Small intestine (tissue), 7 donors: ENCODE results near the gene TM2D1. TPM values are rescaled to one million over a fixed set of nuclear protein-coding genes. Genes with fewer than 3 reads are reported as not detected.

Experiments used
- DNase-seq, 2 donors: peaks; one replicate each; pipeline versions ENCODE4 v3.0.0 to v3.0.0-alpha.2; 2013
- FAIRE-seq: peaks from 2 replicates; lab custom pipeline; 2012; peaks lifted over from hg19 to GRCh38; lab: Jason Lieb, UNC
- H3K27ac ChIP-seq, 3 donors: one replicate each; pipeline ENCODE4 v1.5.1; 2013; ENCODE audit warnings: low read length in 2 of 3, mild to moderate bottlenecking in 2 of 3, control low read depth in 1 of 3, inconsistent platforms in 1 of 3, low read depth in 1 of 3, moderate library complexity in 1 of 3
- H3K27me3 ChIP-seq, 3 donors: one replicate each; pipeline ENCODE4 v1.6.1; 2013; ENCODE audit warnings: low read length in 3 of 3, inconsistent platforms in 1 of 3; ENCODE audit not compliant: control insufficient read depth in 3 of 3, insufficient read depth in 3 of 3
- H3K36me3 ChIP-seq, 3 donors: one replicate each; pipeline ENCODE4 v1.6.1; 2013; ENCODE audit warnings: low read length in 3 of 3, inconsistent platforms in 1 of 3, low read depth in 1 of 3, mild to moderate bottlenecking in 1 of 3, moderate library complexity in 1 of 3; ENCODE audit not compliant: control insufficient read depth in 3 of 3, insufficient read depth in 2 of 3
- H3K4me1 ChIP-seq, 3 donors: one replicate each; pipeline ENCODE4 v1.6.1; 2013; ENCODE audit warnings: low read length in 2 of 3, inconsistent platforms in 1 of 3, low read depth in 1 of 3, mild to moderate bottlenecking in 1 of 3, moderate library complexity in 1 of 3; ENCODE audit not compliant: control insufficient read depth in 3 of 3, insufficient read depth in 2 of 3
- H3K4me3 ChIP-seq, 3 donors: one replicate each; pipeline ENCODE4 v1.5.1; 2013; ENCODE audit warnings: low read length in 3 of 3, control low read depth in 1 of 3, inconsistent platforms in 1 of 3, low read depth in 1 of 3, mild to moderate bottlenecking in 1 of 3, moderate library complexity in 1 of 3
- H3K9me3 ChIP-seq, 2 donors: one replicate each; pipeline ENCODE4 v1.6.1; 2013; ENCODE audit warnings: low read depth in 1 of 2, low read length in 1 of 2; ENCODE audit not compliant: control insufficient read depth in 2 of 2, insufficient read depth in 1 of 2
- WGBS, 3 donors: extraction: QIAGEN DNeasy Blood & Tissue Kit; methylation state at CpG; one replicate each; pipeline ENCODE4 v1.1.7; 2013; 5-methylcytosine and 5-hydroxymethylcytosine counted together
- polyA plus RNA-seq, 4 donors: library from polyadenylated mRNA; stranded (reverse) in 3 of 4; unstranded in 1 of 4; fragments of 200-250 nt in 3 of 4; fragments of 120-200 nt in 1 of 4; gene quantifications; one replicate each; pipeline versions ENCODE4 v1.2.1 to v1.2.3, GENCODE V29; 2013
- donor health status: healthy with polysubstance abuse.
- donor health status: control.
- donor health status: control.
- donor health status: Bipolar disorder and iron deficiency.
- donor health status: healthy.

The TM2D1 gene
- polyA plus RNA-seq, 4 donors = 7.4 to 50.6 (median 21.3) TPM

GRCh38 chr1:61709908-61710289 lies 15.0 kb downstream of the TM2D1 start:
- DNase-seq = peak; percentile 11 to 75
- Histone ChIP-seq H3K36me3 (peaks cover 5 to 35% (median 11%) of the 10 kb centered on the region in 3 donors), H3K27me3 (no peaks in the 10 kb centered on the region), H3K27ac (no peak overlapping the region), H3K9me3 (no peaks in the 10 kb centered on the region), H3K4me1 (peaks cover 0 to 4% (median 2%) of the 10 kb centered on the region in 3 donors), H3K4me3 (no peak overlapping the region)
- FAIRE-seq = no peak
- WGBS, 3 donors = 63 to 89% (median 69%) methylated on average over 2 of the region's 2 CpGs

DNA sequence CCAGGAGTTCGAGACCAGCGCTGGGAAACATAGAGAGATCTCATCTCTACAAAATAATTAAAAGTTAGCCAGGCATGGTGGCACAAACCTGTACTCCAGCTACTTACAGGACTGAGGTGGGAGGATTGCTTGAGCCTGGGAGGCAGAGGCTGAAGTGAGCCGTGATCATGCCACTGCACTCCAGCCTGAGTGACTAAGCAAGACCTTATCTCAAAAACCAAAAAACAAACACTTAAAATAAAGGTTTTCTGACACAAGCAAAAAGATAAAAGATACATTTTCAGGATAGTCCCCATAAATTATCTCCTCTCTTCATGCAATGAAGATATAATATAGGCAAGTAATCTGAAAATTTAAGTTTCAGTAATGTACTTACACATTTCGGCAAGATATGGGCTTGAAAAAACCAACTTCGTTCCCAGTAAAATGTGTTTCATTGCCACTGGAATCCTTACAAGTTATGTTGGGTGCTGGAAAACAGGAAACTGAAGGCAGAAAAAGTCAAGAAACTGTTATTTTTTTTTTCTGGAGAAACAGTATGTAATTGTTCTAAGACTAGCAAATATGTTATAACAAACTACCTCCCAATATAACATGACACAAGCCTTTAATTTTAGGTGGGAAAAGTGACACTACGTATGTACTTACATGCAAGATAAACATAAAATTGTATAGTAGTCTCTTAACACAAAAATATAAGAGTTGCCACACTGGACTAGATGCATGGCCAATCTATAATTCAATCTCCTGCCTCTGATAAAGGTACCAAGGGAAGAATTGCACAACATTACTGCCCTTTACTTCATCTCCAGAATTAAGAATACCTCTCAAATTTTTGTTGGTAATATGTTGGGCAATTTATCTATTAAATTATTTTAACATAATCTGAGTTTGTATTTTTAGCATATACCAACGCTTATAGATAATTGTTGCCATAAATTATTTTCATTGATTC lies 15.7 kb downstream of the TM2D1 start:
- peaks cover 0 to 4% (median 2%) of the 10 kb centered on the region in 3 donors for H3K4me1 ChIP-seq
- FAIRE-seq = no peak
- no peaks in the 10 kb centered on the region for H3K27me3 ChIP-seq
- 92 to 95% (median 95%) methylated on average over 7 of the region's 7 CpGs for WGBS, 3 donors
- H3K27ac ChIP-seq = no peak overlapping the region
- H3K36me3 ChIP-seq = peaks cover 7 to 36% (median 11%) of the 10 kb centered on the region in 3 donors
- H3K9me3 ChIP-seq = no peaks in the 10 kb centered on the region
- DNase-seq = no peak
- no peak overlapping the region for H3K4me3 ChIP-seq

GRCh38 chr1:61699911-61700851 lies 24.8 kb downstream of the TM2D1 start:
- peaks cover 0 to 5% (median 0%) of the 10 kb centered on the region in 3 donors for H3K4me1 ChIP-seq
- H3K9me3 ChIP-seq = no peaks in the 10 kb centered on the region
- peak in 1 of 2 donors; percentile 30 for DNase-seq
- WGBS, 3 donors = 40 to 47% (median 42%) methylated on average over 3 of the region's 3 CpGs
- peaks cover 4 to 22% (median 5%) of the 10 kb centered on the region in 3 donors for H3K36me3 ChIP-seq
- H3K27me3 ChIP-seq = no peaks in the 10 kb centered on the region
- FAIRE-seq = no peak
- peak overlapping the region in 1 of 3 donors; percentile 11 for H3K27ac ChIP-seq
- no peak overlapping the region for H3K4me3 ChIP-seq

- peaks cover 0 to 13% (median 0%) of the 10 kb centered on the region in 3 donors for H3K36me3 ChIP-seq
- WGBS, 3 donors = 24 to 47% (median 38%) methylated on average over 3 of the region's 3 CpGs
- DNase-seq = no peak
- no peak for FAIRE-seq
- no peak overlapping the region for H3K27ac ChIP-seq
- H3K4me3 ChIP-seq = no peak overlapping the region
- H3K27me3 ChIP-seq = no peaks in the 10 kb centered on the region
- H3K4me1 ChIP-seq = no peaks in the 10 kb centered on the region
- H3K9me3 ChIP-seq = no peaks in the 10 kb centered on the region
Observed at GRCh38 chr1:61692155-61692800, 32.7 kb downstream of the TM2D1 start.

DNA sequence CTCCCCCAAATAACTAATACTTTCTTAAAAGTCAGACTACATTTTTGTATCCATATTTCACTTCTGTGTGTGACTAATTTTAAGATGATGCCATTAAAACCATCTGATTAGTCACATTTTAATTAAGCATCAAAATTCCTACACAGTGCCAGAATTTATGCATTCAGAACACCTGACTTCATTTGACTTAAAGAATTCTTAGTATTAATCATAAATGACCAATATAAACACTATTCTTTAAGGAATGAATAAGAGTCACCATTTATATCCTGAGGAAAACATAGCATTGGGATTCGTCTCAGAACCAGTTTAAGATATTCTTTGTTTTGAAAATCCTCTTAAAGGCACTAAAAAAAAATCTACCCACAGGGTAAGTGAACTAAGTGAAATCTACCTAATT lies 37.0 kb downstream of the TM2D1 start:
- no peak overlapping the region for H3K4me3 ChIP-seq
- H3K4me1 ChIP-seq = peaks cover 0 to 6% (median 0%) of the 10 kb centered on the region in 3 donors
- DNase-seq (no peak), FAIRE-seq (no peak)
- WGBS, 3 donors = 79 to 98% (median 94%) methylated on average over 1 of the region's 1 CpG
- no peaks in the 10 kb centered on the region for H3K9me3 ChIP-seq
- peaks cover 0 to 18% (median 4%) of the 10 kb centered on the region in 3 donors for H3K36me3 ChIP-seq
- no peak overlapping the region for H3K27ac ChIP-seq
- H3K27me3 ChIP-seq = no peaks in the 10 kb centered on the region

DNA sequence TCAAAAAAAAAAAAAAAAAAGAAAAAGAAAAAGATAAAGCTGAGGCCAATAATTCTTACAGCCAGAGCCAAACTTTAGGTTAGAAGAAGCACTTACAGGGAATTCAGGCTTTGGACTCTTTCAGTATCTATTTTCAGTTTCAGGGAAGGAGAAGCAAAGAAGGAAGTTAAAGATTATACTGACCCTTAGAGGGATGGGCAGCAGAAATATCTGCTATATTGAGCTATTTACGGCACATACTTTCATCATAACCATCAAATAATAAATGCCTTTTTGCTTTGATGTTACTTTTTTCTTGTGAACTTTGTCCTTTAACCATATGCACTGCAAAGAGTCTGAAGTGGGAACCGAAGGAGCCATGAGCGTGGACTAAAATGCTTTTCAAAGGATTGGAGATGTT lies 42.0 kb downstream of the TM2D1 start:
- FAIRE-seq (no peak), DNase-seq (peak; percentile 11 to 80)
- H3K27ac ChIP-seq = peak overlapping the region in 1 of 3 donors; percentile 82
- H3K4me3 ChIP-seq = no peak overlapping the region
- H3K27me3 ChIP-seq = no peaks in the 10 kb centered on the region
- no peaks in the 10 kb centered on the region for H3K9me3 ChIP-seq
- 23 to 71% (median 33%) methylated on average over 3 of the region's 3 CpGs for WGBS, 3 donors
- H3K36me3 ChIP-seq = peaks cover 0 to 15% (median 12%) of the 10 kb centered on the region in 3 donors
- H3K4me1 ChIP-seq = peaks cover 0 to 18% (median 0%) of the 10 kb centered on the region in 3 donors

DNA sequence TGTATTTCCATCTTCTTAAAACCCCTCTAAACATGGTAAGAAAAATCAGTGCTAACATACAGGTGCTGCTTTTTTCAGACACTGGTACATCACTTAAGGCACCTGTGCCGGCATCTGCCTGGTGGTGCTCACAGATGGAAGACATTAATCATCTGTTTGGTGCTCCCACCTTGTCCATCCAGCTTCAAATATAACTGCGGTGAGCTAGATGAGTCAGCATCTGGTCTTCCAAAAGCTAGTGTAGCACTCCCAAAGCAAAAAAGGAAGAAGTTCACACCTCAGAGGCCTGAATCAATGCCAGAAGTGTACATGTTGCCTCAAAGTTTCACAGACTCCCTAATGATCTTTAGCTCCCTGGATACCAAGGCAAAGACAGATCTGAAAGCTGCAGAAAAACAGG lies 44.4 kb downstream of the TM2D1 start:
- DNase-seq (no peak), FAIRE-seq (no peak)
- Histone ChIP-seq H3K36me3 (peaks cover 0 to 10% (median 4%) of the 10 kb centered on the region in 3 donors), H3K27ac (no peak overlapping the region), H3K4me3 (no peak overlapping the region), H3K9me3 (no peaks in the 10 kb centered on the region), H3K27me3 (no peaks in the 10 kb centered on the region), H3K4me1 (peaks cover 0 to 18% (median 0%) of the 10 kb centered on the region in 3 donors)
- WGBS, 3 donors = 85 to 96% (median 90%) methylated on average over 2 of the region's 2 CpGs
